PC-3 (cell line): ENCODE data around the gene KNTC1. TPM values are rescaled to one million over a fixed set of nuclear protein-coding genes. Genes with fewer than 3 reads are reported as not detected.

Source experiments
- ATAC-seq: fragments of 200-7000 bp; cut with Tn5 transposase; 2 replicates; pipeline ENCODE4 v1.9.1; 2020; ENCODE audit warnings: mild to moderate bottlenecking, moderate library complexity
- BruUV-seq: library from RNA; stranded (reverse); fragments of 400-500 nt; replicated peaks from 2 replicates; lab custom pipeline; 2021; lab: Mats Ljungman, UMichigan
- CTCF ChIA-PET: fragments of 300-600 bp; sonication (Branson Sonifier 250); formaldehyde crosslinking; loops from one replicate; lab custom pipeline; 2022; ENCODE audit warnings: antibody characterized with exemption; lab: Charles Lee
- POLR2A ChIA-PET: fragments of 300-600 bp; sonication (Branson Sonifier 250); formaldehyde crosslinking; loops from one replicate; lab custom pipeline; 2022; ENCODE audit warnings: antibody characterized with exemption; ENCODE audit not compliant: unreplicated experiment; lab: Charles Lee
- DNase-seq: peaks from one replicate; pipeline ENCODE4 v3.0.0-alpha.2; 2015
- H2AFZ ChIP-seq: fragments of 300-600 bp; sonication (generic); 2 replicates; pipeline ENCODE4 v1.6.0; 2016; ENCODE audit warnings: antibody characterized with exemption, low read length
- H3F3A ChIP-seq: fragments of 300-600 bp; sonication (generic); one replicate; pipeline ENCODE4 v1.6.0; 2017; ENCODE audit warnings: antibody characterized with exemption, low read length, control low read depth, mild to moderate bottlenecking; ENCODE audit not compliant: unreplicated experiment
- H3K27ac ChIP-seq: fragments of 300-600 bp; sonication (generic); 2 replicates; pipeline ENCODE4 v1.5.1; 2016; ENCODE audit warnings: mild to moderate bottlenecking, low read length
- H3K27me3 ChIP-seq: fragments of 300-600 bp; sonication (generic); 2 replicates; pipeline ENCODE4 v1.6.1; 2016; ENCODE audit warnings: low read length, mixed read lengths
- H3K36me3 ChIP-seq: fragments of 300-600 bp; sonication (generic); 2 replicates; pipeline ENCODE4 v1.6.1; 2016; ENCODE audit warnings: low read depth, mixed run types, low read length, mixed read lengths
- H3K4me1 ChIP-seq: fragments of 300-600 bp; sonication (generic); 2 replicates; pipeline ENCODE4 v1.5.1; 2016; ENCODE audit warnings: low read length; ENCODE audit not compliant: insufficient read depth
- H3K4me2 ChIP-seq: fragments of 300-600 bp; sonication (generic); 2 replicates; pipeline ENCODE4 v1.6.0; 2016; ENCODE audit warnings: low read length
- H3K4me3 ChIP-seq: fragments of 300-600 bp; sonication (generic); 2 replicates; pipeline ENCODE4 v1.5.1; 2016; ENCODE audit warnings: mild to moderate bottlenecking, low read length, mixed read lengths
- H3K79me2 ChIP-seq: fragments of 300-600 bp; sonication (generic); 2 replicates; pipeline ENCODE4 v1.6.1; 2017; ENCODE audit warnings: low read length, mixed read lengths
- H3K9ac ChIP-seq: fragments of 300-600 bp; sonication (generic); 2 replicates; pipeline ENCODE4 v1.6.0; 2016; ENCODE audit warnings: mild to moderate bottlenecking, low read length
- H3K9me2 ChIP-seq: fragments of 300-600 bp; sonication (generic); replicated peaks from 2 replicates; pipeline ENCODE4 v1.6.1; 2016; ENCODE audit warnings: mixed run types, low read length, mixed read lengths
- H3K9me3 ChIP-seq: fragments of 300-600 bp; sonication (generic); 2 replicates; pipeline ENCODE4 v1.6.1; 2016; ENCODE audit warnings: low read length, mixed read lengths
- H4K20me1 ChIP-seq: fragments of 300-600 bp; sonication (generic); 2 replicates; pipeline ENCODE4 v1.6.1; 2016; ENCODE audit warnings: low read length, mixed read lengths
- CTCF ChIP-seq: fragments of 300-600 bp; sonication (generic); conservative IDR thresholded peaks from 2 replicates; pipeline ENCODE4 v1.5.1; 2017; ENCODE audit warnings: antibody characterized with exemption, low read depth, mild to moderate bottlenecking, low read length
- EZH2 ChIP-seq: fragments of 300-600 bp; sonication (generic); IDR thresholded peaks from one replicate; pipeline ENCODE4 v1.6.1; 2017; ENCODE audit warnings: antibody characterized with exemption, mild to moderate bottlenecking, low read length; ENCODE audit not compliant: unreplicated experiment
- EZH2phosphoT487 ChIP-seq: fragments of 300-600 bp; sonication (generic); IDR thresholded peaks from 2 replicates; pipeline ENCODE4 v1.6.1; 2018; ENCODE audit warnings: mild to moderate bottlenecking, antibody characterized with exemption, low read length, borderline replicate concordance
- intact Hi-C: fragments of 100-400 bp; cut with micrococcal nuclease; formaldehyde crosslinking; loops from 2 replicates; pipeline ENCODE4 v1.9.0; 2023
- total RNA-seq: library from RNA; depleted of rRNA; stranded (reverse); fragments of >200 nt; gene quantifications from 2 replicates; pipeline ENCODE4 v1.2.3, GENCODE V29; 2014

KNTC1 gene
- total RNA-seq, 1 experiment from 2014 or later = 80.3 TPM

- Histone ChIP-seq H3K27ac (no peak overlapping the region), H3K79me2 (peaks cover 17% of the 10 kb centered on the region), H3K4me1 (peaks cover 6% of the 10 kb centered on the region; the same call in 1 of the 2 replicates), H3K4me2 (no peak overlapping the region), H3K27me3 (no peaks in the 10 kb centered on the region), H3K9me3 (no peaks in the 10 kb centered on the region), H3K9me2 (no peaks in the 10 kb centered on the region), H4K20me1 (no peaks in the 10 kb centered on the region), H2AFZ (no peak overlapping the region), H3F3A (peaks cover 32% of the 10 kb centered on the region), H3K36me3 (peaks cover 54% of the 10 kb centered on the region), H3K4me3 (no peak overlapping the region), H3K9ac (no peak overlapping the region)
- intact Hi-C loops = no loop called here
- TF ChIP-seq CTCF = no peak
- no peak for TF ChIP-seq EZH2
- TF ChIP-seq EZH2phosphoT487 = no peak
- DNase-seq (no peak), ATAC-seq (no peak)
- BruUV-seq = no TSS peak
- ChIA-PET CTCF (no interaction called here), POLR2A (no interaction called here)
Measured at GRCh38 chr12:122503783-122504590, 23.1 kb upstream of the KNTC1 start.

- no peak for DNase-seq
- Histone ChIP-seq H3K4me1 (peaks cover 6% of the 10 kb centered on the region; the same call in 1 of the 2 replicates), H3K9ac (no peak overlapping the region), H4K20me1 (0 out of 2 replicates have a peak, but pooled peaks cover 5% of the 10 kb centered on the region), H3K36me3 (peaks cover 69% of the 10 kb centered on the region), H3K9me3 (no peaks in the 10 kb centered on the region), H3K4me3 (no peak overlapping the region), H2AFZ (no peak overlapping the region), H3K27me3 (no peaks in the 10 kb centered on the region), H3K79me2 (peaks cover 15% of the 10 kb centered on the region; the same call in 1 of the 2 replicates), H3K27ac (no peak overlapping the region), H3K4me2 (no peak overlapping the region), H3F3A (peaks cover 32% of the 10 kb centered on the region), H3K9me2 (no peaks in the 10 kb centered on the region)
- ATAC-seq = no peak
- intact Hi-C loops = no loop called here
- ChIA-PET POLR2A (no interaction called here), CTCF (no interaction called here)
- no peak for TF ChIP-seq CTCF
- TF ChIP-seq EZH2phosphoT487 = no peak
- TF ChIP-seq EZH2 = no peak
- no TSS peak for BruUV-seq
Measured at GRCh38 chr12:122505419-122506051, 21.5 kb upstream of the KNTC1 start.
